Stimulated activated CD4-positive, alpha-beta T cell treated with anti-CD3 and anti-CD28 coated beads, Interleukin-2, amount 100 ng/mL, for 4 hours (primary cell): ENCODE results near the gene CCDC107.

ENCODE experiments used
- DNase-seq: peaks from one replicate; pipeline ENCODE4 v3.0.0-alpha.2; 2020; ENCODE audit warnings: low read depth

CCDC107 gene

GRCh38 chr9:35703906-35704672, 46.0 kb downstream of the CCDC107 start:
- DNase-seq = no peak

GRCh38 chr9:35705372-35705771, 47.3 kb downstream of the CCDC107 start:
- DNase-seq = no peak

- DNase-seq = no peak
Measured at GRCh38 chr9:35705836-35706430, 47.8 kb downstream of the CCDC107 start.

GRCh38 chr9:35706951-35707350, 48.9 kb downstream of the CCDC107 start:
- DNase-seq = no peak

- no peak for DNase-seq
Measured at GRCh38 chr9:35708146-35708545, 50.1 kb downstream of the CCDC107 start.

GRCh38 chr9:35710818-35711500, 52.9 kb downstream of the CCDC107 start:
- DNase-seq = no peak
